Endothelial cell of umbilical vein (primary cell): ENCODE results near the gene KCNN3. TPM values are rescaled to one million over a fixed set of nuclear protein-coding genes. Genes with fewer than 3 reads are reported as not detected.

Experiments used
- BruUV-seq: library from RNA; stranded (reverse); fragments of 400-500 nt; replicated peaks from 2 replicates; lab custom pipeline; 2021; lab: Mats Ljungman, UMichigan
- CTCF ChIA-PET: fragments of 300-600, 350-600 bp; sonication (Branson Sonifier 250); formaldehyde crosslinking; loops from one replicate; lab custom pipeline; 2021; ENCODE audit warnings: antibody characterized with exemption, inconsistent platforms; lab: Charles Lee
- POLR2A ChIA-PET: fragments of 300-600, 350-600 bp; sonication (Branson Sonifier 250); formaldehyde crosslinking; loops from one replicate; lab custom pipeline; 2021; ENCODE audit warnings: antibody characterized with exemption, inconsistent platforms; lab: Charles Lee
- DNase-seq: peaks from one replicate; pipeline ENCODE4 v3.0.0-alpha.2; 2011; ENCODE audit warnings: low read depth, low spot score
- FAIRE-seq: peaks from 2 replicates; lab custom pipeline; 2011; peaks lifted over from hg19 to GRCh38; lab: Jason Lieb, UNC
- H2AFZ ChIP-seq: 2 replicates; pipeline ENCODE4 v1.6.0; 2012; ENCODE audit warnings: low read depth, low read length, control low read depth, inconsistent platforms
- H3K27ac ChIP-seq: 2 replicates; pipeline ENCODE4 v1.5.1; 2011; ENCODE audit warnings: low read depth, mild to moderate bottlenecking, control low read depth, low read length, moderate library complexity; ENCODE audit not compliant: insufficient read depth
- H3K27me3 ChIP-seq, 2 experiments: 2 replicates each; pipeline versions ENCODE4 v1.6.0 to v1.6.1; 2011; ENCODE audit warnings: low read length in 2 of 2, mixed read lengths in 1 of 2; ENCODE audit not compliant: control insufficient read depth in 2 of 2, insufficient read depth in 2 of 2
- H3K36me3 ChIP-seq, 2 experiments: 2 replicates in 1 of 2; 3 replicates in 1 of 2; pipeline ENCODE4 v1.5.1; 2011; ENCODE audit warnings: low read length in 2 of 2, mild to moderate bottlenecking in 1 of 2, moderate library complexity in 1 of 2; ENCODE audit not compliant: control insufficient read depth in 2 of 2, insufficient read depth in 2 of 2; ENCODE audit errors: extremely low read depth in 1 of 2
- H3K4me1 ChIP-seq: 3 replicates; pipeline ENCODE4 v1.5.1; 2011; ENCODE audit warnings: mild to moderate bottlenecking, low read length; ENCODE audit not compliant: control insufficient read depth, insufficient read depth; ENCODE audit errors: extremely low read depth
- H3K4me2 ChIP-seq: 2 replicates; pipeline ENCODE4 v1.6.1; 2011; ENCODE audit warnings: low read length, control low read depth, mixed read lengths; ENCODE audit not compliant: insufficient read depth
- H3K4me3 ChIP-seq, 3 experiments: fragments of 200-600 bp in 1 of 3; sonication (generic), shearing (Covaris generic) in 1 of 3; replicated peaks in 1 of 3; 2 replicates each; pipeline ENCODE4 v1.5.1; 2011 to 2016; ENCODE audit warnings: control low read depth in 3 of 3, low read length in 3 of 3, mild to moderate bottlenecking in 2 of 3, inconsistent platforms in 1 of 3, low read depth in 1 of 3, moderate library complexity in 1 of 3; ENCODE audit not compliant: insufficient read depth in 1 of 3
- H3K79me2 ChIP-seq: 2 replicates; pipeline ENCODE4 v1.6.0; 2012; ENCODE audit warnings: low read length, inconsistent platforms; ENCODE audit not compliant: control insufficient read depth, insufficient read depth
- H3K9ac ChIP-seq: replicated peaks from 2 replicates; pipeline ENCODE3; 2011; ENCODE audit warnings: low read length, control low read depth; ENCODE audit not compliant: insufficient read depth; ENCODE audit errors: extremely low read depth
- H3K9me1 ChIP-seq: replicated peaks from 3 replicates; pipeline ENCODE4 v1.6.0; 2011; ENCODE audit warnings: mild to moderate bottlenecking, low read length; ENCODE audit not compliant: control insufficient read depth, insufficient read depth; ENCODE audit errors: extremely low read depth
- H3K9me3 ChIP-seq: replicated peaks from 2 replicates; pipeline ENCODE4 v1.5.1; 2012; ENCODE audit warnings: low read length, inconsistent platforms; ENCODE audit not compliant: control insufficient read depth, insufficient read depth
- H4K20me1 ChIP-seq: replicated peaks from 2 replicates; pipeline ENCODE3; 2011; ENCODE audit warnings: mild to moderate bottlenecking, low read length; ENCODE audit not compliant: control insufficient read depth, insufficient read depth; ENCODE audit errors: extremely low read depth
- CTCF ChIP-seq, 2 donors: IDR thresholded peaks; 1 replicate in 1 of 2; 2 replicates in 1 of 2; pipeline ENCODE4 v1.5.1; 2011; ENCODE audit warnings: low read length in 2 of 2, mild to moderate bottlenecking in 2 of 2, moderate library complexity in 2 of 2, control low read depth in 1 of 2, inconsistent platforms in 1 of 2, low read depth in 1 of 2; ENCODE audit not compliant: insufficient read depth in 1 of 2; ENCODE audit errors: extremely low read depth in 1 of 2
- EZH2 ChIP-seq: IDR thresholded peaks from 2 replicates; pipeline ENCODE4 v1.6.1; 2012; ENCODE audit warnings: borderline replicate concordance, low read depth, mild to moderate bottlenecking, moderate library complexity, low read length, inconsistent platforms; ENCODE audit not compliant: severe bottlenecking
- FOS ChIP-seq: IDR thresholded peaks from 2 replicates; pipeline ENCODE4 v1.6.1; 2011; ENCODE audit warnings: mild to moderate bottlenecking, low read length, moderate library complexity, borderline replicate concordance; ENCODE audit not compliant: insufficient read depth
- GATA2 ChIP-seq: IDR thresholded peaks from 2 replicates; pipeline ENCODE4 v1.7.0; 2011; ENCODE audit warnings: low read depth, mild to moderate bottlenecking, moderate library complexity, mixed read lengths, low read length; ENCODE audit not compliant: insufficient read length, insufficient read depth
- JUN ChIP-seq: IDR thresholded peaks from 2 replicates; pipeline ENCODE4 v1.6.1; 2011; ENCODE audit warnings: borderline replicate concordance, low read depth; ENCODE audit not compliant: insufficient read length, insufficient read depth
- MAX ChIP-seq: IDR thresholded peaks from 2 replicates; pipeline ENCODE4 v1.6.1; 2011; ENCODE audit not compliant: insufficient read depth, insufficient read length
- MYC ChIP-seq: IDR thresholded peaks from one replicate; pipeline ENCODE4 v1.6.1; 2011; ENCODE audit warnings: mild to moderate bottlenecking, low read depth, low read length
- POLR2A ChIP-seq: IDR thresholded peaks from 2 replicates; pipeline ENCODE4 v1.6.1; 2012; ENCODE audit warnings: low read depth, mild to moderate bottlenecking, control low read depth, low read length
- POLR2AphosphoS5 ChIP-seq: IDR thresholded peaks from 2 replicates; pipeline ENCODE4 v1.6.1; 2012; ENCODE audit warnings: low read depth, mild to moderate bottlenecking, control low read depth, low read length, moderate library complexity; ENCODE audit not compliant: insufficient read depth
- dilution Hi-C: fragments of 300-500 bp; cut with MboI; formaldehyde crosslinking; loops from one replicate; pipeline ENCODE4 v1.15.0; 2019; ENCODE audit warnings: low sequenced_read_pairs; ENCODE audit not compliant: extremely low pct_ligation_motif_present
- intact Hi-C: fragments of 100-400 bp; cut with micrococcal nuclease; formaldehyde crosslinking; loops from one replicate; pipeline ENCODE4 v1.10.0; 2022
- polyA plus RNA-seq, 4 experiments: library from polyadenylated mRNA; depleted of rRNA in 3 of 4; stranded (reverse) in 3 of 4; unstranded in 1 of 4; fragments of >200 nt; gene quantifications; 2 replicates each; pipeline versions ENCODE4 v1.2.1 to v1.2.3, GENCODE V29; 2011 to 2012; ENCODE audit warnings: missing spikeins in 1 of 4
- total RNA-seq: library from RNA; stranded (reverse); gene quantifications from 2 replicates; pipeline ENCODE4 v1.2.3, GENCODE V29; 2021

The KCNN3 gene
- total and polyA plus RNA-seq, 2 donors (not counting 3 experiments of a cell fraction or from before 2014, with no cell fraction given), result 0.91 to 1.1 TPM

- H3K4me3 ChIP-seq, result no peak overlapping the region
- no peak overlapping the region for H3K27ac ChIP-seq
- no peaks in the 10 kb centered on the region for H3K79me2 ChIP-seq
- BruUV-seq, result no TSS peak
- FAIRE-seq (no peak), DNase-seq (no peak)
- H3K27me3 ChIP-seq, result peaks cover 20 to 21% of the 10 kb centered on the region in 2 experiments
- no peaks in the 10 kb centered on the region for H3K36me3 ChIP-seq
- CTCF ChIA-PET, result no interaction called here
- intact Hi-C loops, result loop anchor here (2.0 kb wide), 1 partner anchor 313 kb away; the partner anchor contains the start of gene UBE2Q1
- TF ChIP-seq GATA2, result no peak
- no peak for TF ChIP-seq CTCF (IDR thresholded peaks at IDR 0.05; ENCODE audit: extremely low read depth in 1 of 2, insufficient read depth in 1 of 2, low read depth in 1 of 2, low read length in 2 of 2)
- TF ChIP-seq MYC, result no peak
- TF ChIP-seq MAX, result no peak
- no peak for TF ChIP-seq POLR2AphosphoS5
- TF ChIP-seq JUN, result no peak
- no peak for TF ChIP-seq EZH2
- TF ChIP-seq FOS, result no peak
- TF ChIP-seq POLR2A, result no peak
- dilution Hi-C loops, result no loop called here
- H4K20me1 ChIP-seq, result no peaks in the 10 kb centered on the region
- H3K9ac ChIP-seq, result no peak overlapping the region
- no peak overlapping the region for H3K4me2 ChIP-seq
- POLR2A ChIA-PET, result no interaction called here
- H3K9me3 ChIP-seq, result no peaks in the 10 kb centered on the region
- peaks cover 26% of the 10 kb centered on the region for H3K4me1 ChIP-seq
- no peak overlapping the region for H2AFZ ChIP-seq
- H3K9me1 ChIP-seq, result no peaks in the 10 kb centered on the region
Observed at GRCh38 chr1:154871374-154871773, 1.3 kb upstream of the KCNN3 start.
